NAMALWA (cell line): ENCODE data around the gene MYNN.

Source experiments
- DNase-seq: peaks from one replicate; pipeline ENCODE4 v3.0.0-alpha.2; 2015; ENCODE audit warnings: low spot score

The MYNN gene

DNA sequence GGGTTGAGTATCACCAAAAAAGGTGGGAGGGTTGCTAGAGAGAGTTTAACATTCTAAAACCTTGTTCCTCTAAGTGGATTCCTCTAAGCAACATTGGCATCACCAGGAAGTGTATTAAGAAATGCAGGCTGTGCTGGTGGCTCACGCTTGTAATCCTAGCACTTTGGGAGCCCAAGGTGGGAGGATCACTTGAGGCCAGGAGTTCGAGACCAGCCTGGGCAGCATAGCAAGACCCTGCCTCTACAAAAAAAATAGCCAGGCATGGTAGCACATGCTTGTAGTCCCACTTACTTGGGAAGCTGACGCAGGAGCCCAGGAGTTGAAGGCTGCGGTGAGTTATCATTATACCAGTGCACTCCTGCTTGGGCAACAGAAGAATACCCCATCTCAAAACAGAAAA, 4.6 kb downstream of the MYNN start:
- no peak for DNase-seq

DNA sequence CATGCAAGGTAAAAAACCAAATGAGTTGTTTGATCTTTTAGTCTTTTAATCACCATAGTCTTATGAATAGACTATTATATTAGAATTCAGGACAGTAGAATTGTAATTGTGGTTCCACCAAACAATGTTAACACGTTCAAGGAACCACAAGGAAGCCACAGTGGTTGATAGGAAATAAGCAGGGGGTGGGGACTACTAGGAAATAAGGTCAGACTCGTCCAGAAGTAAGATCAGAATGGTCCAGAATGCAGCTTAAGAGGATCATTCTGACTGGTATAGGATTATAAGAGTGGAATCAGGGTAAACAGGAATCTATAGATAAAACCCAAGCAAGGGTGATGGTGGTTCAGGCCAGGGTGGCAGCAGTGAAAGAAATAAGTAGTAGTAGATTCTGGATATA, 7.5 kb downstream of the MYNN start:
- DNase-seq, result no peak

DNA sequence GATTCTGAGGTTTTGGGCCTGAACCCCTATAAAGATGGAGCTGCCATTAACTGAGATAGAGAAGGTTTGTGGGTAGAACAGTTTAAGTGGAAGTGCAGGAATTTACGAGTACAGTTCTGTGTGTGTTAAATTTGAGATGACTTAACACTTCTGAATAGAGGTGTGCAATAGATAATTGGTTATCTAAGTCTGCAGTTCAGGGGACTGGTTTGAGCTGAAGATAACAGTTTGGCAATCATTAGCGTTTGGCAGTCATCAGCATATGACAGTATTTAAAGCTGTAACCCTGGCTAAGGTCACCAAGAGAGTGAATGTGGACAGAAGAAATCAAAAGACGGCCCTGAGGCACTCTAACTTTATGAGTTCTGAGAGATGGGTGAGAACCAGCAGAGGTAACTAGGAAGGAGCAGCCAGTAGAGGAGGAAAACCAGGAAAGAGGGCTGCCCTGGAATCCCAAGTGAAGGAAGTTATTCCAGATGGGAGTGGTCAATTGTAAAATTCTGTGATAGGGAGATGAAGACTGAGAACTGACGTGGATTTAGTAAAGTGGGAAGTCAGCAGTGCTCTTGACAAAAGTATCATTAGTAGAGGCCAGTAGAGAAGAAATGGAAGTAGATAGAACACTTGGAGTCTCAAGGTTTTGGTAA, 8.1 kb downstream of the MYNN start:
- DNase-seq, result no peak

DNA sequence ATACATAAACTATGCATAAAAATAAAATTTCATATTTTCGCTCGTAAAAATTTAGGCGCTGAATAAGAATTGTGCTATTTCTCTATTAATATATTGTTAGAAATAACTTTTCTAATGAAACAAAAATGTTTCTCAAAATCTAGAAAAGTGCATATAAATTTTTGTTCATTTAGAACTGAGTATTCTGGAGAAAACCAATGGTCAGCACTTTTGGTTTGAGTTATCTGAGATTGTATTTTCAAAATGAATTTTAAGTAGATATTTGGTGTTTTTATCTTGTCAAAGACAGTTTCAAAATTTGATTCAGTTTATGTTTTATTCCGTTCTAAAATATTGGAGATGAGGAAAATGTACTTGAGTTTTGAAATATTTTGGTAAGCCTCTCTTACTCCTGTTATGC, 13.9 kb downstream of the MYNN start:
- no peak for DNase-seq

DNA sequence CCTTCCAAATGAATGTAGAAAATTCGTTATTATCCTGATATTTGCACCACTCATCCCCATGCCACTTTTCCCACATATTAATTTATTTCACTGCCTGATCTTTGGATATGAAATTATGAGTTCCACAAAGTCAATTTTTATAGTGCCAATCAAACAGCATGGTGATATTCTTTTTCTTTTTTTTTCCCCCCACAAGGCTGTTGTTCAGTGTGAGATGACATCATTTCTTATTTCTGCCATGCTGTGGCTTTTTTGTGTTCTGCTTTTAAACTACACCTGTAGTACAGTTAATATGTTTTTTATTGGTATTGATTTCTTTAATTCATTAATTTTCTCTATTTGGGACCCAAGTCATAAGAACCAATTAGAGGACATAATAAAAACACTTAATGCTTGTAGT, 14.6 kb downstream of the MYNN start:
- no peak for DNase-seq

DNA sequence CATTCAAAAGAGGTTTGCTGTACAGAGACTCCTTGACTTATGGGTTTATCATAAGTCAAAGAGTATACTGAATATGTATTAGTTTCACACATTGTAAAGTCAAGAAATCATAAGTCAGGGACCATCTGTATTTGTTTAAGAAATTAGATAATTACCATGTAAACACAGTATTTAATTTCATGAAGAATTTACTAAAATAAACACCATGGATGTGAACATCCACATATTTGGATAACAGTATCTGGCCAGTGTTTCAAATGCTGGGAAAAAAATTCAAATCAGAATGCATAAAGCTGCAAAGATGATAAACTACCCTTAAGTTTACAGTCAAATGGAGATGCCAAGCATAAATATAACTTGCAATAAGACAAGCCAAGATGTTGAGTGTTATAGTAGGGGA, 17.0 kb downstream of the MYNN start:
- DNase-seq, result no peak

DNA sequence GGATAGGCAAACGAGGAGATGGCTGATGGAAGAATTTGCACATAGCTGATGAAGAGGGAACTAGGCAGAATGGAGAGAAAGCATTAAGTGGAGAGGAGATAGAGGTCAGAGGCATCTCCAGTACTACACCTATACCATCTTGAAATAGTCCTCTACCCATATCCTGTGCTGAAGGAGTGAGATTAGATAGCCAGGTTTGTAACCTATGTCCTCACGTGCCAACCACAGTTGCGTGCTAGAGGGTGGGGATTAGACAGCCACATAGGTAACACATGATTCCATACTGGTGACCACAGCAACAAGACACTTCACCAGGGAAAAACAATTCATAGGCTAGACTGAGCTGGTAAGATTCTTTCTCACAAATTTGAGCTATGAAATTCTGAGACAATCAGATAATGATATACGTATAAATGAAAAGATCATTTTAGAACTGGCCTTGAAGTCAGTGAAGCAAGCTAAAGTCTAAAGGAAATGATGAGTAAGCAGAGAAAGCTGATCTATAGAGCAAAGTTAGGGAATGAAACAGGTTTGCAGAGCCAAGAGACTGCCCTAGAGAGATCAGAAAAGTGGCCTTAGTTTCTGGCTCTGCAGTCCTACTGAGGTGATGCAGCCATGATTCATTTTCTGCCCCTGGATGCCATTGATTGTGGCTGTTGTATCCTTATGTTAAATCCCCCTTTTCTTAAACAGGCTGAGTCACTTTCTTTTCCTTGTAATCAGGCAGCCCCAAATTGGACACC, 17.7 kb downstream of the MYNN start:
- no peak for DNase-seq

DNA sequence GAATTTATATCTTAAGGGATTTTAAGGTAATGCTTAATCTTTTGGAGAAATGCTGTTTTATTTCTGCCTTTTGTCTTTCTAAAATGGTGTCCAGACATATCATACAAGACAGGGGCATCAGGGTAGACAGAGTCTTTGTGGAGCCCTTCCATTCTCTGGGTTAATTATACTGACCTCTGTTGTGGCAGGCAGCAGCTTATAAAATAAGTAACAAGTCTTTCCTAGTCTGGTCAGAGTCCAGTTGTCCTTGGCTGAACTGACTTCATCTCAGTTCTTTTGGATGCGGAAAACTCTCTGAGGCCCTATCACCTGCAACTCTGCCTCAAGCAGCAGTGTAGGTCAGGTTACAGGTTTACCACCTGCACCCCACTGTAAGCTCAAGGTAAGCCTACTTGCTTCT, 19.2 kb downstream of the MYNN start:
- no peak for DNase-seq

DNA sequence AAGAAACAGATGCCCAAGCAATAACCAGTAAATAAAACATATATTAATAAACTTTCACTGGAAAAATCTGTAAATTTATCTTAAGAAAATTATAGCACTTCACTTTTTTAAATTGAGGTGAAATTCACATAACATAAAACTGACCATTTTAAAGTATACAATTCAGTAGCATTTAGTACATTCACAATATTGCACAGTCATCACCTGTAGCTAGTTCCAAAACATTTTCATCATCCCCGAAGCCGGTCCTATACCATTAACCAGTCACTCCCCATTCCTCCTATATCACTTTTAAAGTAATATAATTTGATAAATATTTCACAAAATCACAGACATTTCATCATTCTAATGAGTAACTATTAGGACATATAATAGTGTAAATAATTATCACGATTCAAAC, 31.5 kb downstream of the MYNN start:
- no peak for DNase-seq

DNA sequence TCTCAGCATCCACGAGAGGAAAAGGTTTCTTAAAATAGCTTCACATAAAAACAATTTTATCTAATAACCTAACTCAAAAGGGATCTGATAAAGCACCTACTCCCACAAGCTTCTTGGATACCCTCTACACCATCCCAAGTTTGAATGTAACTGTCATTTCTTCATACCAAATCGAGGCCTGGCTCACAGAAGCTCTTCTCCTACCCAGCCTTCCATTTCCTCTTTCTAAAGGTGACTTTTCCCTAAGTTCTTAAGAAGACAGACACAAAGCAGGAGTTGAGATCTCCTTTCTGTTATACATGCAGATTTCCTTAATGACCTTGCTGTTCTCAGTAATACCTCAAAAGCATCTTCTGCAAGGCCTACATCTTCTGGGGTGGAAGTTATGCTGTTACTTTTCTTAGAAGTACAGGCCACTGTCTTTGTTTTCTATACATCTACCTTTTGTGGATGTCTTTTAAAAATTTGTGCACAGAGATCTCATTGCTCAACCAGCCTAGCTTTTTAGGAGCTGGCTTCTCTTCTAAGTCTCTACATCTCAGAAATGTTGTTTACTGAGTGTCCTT, 36.1 kb downstream of the MYNN start:
- DNase-seq, result no peak

DNA sequence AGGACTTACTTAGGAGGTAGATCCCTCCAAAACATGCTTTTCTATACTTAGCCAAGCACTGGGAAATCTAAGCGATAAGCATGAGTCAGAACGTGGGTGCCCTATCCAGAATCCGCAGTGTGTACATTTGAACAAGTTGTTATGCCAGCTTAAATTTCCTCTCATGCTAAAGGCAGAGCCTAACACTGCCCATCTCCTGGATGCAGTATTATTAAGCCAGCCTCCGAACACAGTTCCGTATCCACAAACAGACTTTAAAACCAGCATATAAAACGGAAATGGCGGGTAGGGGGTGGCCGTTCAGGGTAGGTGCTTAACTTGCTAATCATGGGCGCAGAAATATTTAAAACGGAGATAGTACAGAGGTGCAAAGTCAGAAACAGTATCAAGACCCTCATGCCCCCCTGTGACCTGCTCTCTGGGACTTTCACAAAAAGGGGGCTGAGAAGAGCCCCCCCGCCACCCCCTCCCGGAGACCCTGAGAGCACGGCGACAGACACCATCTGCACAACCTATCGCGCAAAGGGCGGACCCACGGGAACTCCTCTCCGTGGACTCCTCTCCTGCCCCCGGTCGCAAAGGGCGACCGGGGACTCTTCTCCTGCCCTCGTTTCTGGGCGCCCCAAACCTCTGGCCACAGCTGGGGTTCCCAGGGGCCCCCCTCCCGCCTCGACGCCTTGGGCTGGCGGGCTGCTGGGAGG, 38.6 kb downstream of the MYNN start:
- DNase-seq, result peak; percentile 72

DNA sequence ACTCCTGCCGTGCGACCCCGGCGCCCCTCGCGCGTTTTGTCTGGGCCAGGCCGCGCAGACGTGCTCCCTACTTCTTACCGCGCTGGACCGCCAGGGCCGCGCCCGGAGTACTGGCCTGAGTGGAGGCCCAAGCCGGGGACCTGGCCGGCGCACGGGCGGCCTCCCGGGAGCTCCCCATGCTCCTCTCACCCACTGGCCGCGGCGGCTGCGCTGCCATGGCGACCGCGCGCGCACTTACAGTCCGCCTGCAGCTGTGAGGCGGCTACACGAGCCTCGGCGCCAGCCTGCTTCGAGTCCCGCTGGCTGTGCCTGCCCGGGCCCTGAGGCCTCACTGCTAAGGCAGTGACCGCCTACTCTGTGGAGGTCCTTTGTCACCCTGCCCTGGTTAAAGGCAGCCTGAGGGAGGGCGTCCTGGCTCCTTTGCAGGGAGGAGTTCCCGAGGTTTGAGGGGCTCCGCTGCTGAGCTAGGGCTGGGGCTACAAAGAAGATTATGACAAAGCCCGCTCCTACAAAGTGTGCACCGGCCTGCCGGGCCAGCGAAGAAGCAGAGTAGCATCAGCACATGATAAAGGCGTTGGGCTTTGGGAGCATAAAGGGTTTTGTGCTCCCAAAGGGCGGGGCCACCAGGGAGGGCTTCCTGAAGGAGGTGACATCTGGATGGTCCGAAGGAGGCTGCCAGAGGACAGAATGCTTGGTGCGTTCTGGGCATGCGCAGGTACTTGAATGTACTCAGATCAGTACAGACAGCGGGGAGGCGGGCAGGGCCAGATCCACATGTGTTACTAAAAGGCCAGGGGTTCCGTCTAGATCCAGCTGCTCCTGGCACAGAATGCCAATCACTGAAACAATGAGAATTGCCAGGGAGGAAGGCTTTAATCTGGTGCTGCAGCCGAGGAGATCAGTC, 39.4 kb downstream of the MYNN start, which contains the start of the genes LRRC34 and LRRIQ4:
LRRC34 (minus strand) TSS at position 573 of the 904 bp plus-strand sequence; CDS start at position 217, 356 bp downstream.
LRRIQ4 (plus strand) TSS at position 539 of the 904 bp plus-strand sequence. CDS start 9,052 bp downstream, outside the sequence.
- DNase-seq, result peak; percentile 86

DNA sequence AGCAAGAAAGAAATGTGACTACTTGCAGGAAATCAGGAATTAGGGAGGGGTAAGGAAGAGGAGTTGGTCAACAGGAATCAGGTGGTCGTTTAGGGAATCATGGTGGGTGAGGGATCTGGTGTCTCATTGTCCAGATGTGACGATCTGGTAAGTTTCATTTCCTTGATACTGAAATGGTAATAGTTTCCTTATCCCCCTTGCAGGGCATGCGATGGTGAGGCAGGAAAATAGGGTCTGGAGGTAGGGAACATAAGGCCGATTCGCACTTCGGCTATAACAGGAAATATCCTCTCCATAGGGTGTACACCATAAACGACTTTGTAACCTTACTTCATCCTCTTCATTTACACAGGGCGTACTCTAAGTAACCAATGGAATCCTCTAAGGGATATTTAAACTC, 40.1 kb downstream of the MYNN start:
- peak; percentile 54 for DNase-seq

DNA sequence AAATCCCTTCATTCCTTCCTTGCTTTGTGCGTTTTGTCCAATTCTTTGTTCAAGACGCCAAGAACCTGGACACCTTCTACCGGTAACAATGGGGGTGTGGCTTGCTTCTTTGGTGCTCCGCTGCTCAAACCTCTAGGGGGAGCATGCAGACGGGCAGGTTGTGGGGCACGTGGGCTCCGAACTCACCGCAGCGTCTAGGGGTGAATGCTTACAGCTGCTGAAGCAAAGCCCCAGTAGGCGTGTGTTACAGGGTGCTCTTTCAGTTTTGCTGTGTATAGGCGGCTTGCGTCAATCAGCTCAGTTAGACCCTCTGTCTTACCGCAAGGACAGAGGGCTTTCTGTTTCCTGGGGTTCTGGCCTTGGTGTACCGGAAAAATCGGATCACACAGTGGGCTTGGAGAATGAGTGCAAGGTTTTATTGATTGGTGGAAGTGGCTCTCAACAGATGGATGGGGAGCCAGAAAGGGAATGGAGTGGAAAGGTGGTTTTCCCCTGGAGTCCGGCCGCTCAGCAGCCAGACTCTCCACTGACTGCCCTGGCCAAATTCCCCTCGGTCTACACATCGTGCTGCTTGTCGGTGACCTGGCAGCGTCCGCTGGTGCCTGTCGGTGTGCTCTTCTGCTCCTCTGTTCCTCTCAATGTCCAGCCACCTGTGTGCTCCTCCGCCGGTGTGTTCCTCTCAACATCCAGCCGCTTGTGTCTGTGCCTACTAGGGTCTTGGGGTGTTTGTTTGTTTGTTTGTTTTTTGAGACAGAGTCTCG, 40.7 kb downstream of the MYNN start:
- DNase-seq, result peak; percentile 98

DNA sequence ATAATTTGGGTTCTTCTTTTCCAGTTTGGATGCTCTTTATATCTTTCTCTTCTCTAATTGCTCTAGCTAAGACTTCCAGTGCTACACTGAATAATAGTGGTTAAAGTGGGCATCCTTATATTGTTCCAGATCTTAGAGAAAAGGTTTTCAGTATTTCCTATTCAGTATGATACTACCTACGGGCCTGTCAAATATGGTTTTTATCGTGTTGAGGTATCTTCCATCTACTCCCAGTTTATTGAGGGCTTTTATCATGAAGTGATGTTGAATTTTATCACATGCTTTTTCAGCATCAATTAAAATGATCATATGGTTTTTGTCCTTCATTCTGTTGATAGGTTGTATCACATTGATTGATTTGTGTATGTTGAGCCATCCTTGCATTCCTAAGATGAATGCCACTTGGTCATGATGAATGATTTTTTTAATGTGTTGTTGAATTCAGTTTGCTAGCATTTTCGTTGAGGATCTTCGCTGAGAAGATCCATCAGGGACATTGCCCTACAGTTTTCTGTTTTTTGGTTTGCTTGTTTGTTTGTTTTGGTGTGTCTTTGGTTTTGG, 42.5 kb downstream of the MYNN start:
- no peak for DNase-seq

DNA sequence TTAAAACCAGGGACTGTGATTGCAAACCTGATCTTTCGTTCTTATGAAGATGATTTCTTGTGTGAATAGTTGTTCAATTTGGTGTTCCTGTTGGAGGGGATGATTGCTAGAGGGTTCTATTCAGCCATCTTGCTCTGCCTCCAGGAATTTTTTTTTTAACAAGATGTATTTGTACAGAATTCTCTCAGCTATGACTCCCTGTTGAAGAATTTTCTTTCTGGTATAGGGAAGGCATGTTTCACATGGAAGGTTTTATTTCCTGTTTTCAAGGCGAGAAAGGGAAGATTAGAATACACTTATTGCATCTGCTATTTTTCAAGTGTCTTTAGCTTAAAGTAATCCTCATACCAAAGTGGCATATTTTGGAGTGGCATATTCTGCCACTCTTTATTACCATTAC, 45.1 kb downstream of the MYNN start:
- no peak for DNase-seq

DNA sequence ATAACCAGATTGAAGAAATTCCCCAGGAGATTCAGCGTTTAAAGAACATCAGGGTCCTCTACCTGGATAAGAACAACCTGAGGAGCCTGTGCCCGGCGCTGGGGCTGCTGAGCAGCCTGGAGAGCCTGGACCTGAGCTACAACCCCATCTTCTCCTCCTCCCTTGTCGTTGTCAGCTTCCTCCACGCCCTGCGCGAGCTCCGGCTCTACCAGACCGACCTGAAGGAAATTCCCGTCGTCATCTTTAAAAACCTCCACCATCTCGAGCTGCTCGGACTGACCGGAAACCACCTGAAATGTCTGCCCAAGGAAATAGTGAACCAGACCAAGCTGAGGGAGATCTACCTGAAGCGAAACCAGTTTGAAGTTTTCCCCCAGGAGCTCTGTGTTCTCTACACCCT, 48.9 kb downstream of the MYNN start:
- no peak for DNase-seq

DNA sequence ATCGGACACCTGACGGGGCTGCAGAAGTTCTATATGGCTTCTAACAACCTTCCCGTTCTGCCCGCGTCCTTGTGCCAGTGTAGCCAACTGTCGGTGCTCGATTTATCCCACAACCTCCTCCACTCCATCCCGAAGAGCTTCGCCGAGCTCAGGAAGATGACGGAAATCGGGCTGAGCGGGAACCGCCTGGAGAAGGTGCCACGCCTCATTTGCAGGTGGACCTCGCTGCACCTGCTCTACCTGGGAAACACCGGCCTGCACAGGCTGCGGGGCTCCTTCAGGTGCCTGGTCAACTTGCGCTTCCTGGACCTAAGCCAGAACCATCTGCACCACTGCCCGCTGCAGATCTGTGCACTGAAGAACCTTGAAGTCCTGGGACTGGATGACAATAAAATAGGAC, 49.3 kb downstream of the MYNN start:
- no peak for DNase-seq

DNA sequence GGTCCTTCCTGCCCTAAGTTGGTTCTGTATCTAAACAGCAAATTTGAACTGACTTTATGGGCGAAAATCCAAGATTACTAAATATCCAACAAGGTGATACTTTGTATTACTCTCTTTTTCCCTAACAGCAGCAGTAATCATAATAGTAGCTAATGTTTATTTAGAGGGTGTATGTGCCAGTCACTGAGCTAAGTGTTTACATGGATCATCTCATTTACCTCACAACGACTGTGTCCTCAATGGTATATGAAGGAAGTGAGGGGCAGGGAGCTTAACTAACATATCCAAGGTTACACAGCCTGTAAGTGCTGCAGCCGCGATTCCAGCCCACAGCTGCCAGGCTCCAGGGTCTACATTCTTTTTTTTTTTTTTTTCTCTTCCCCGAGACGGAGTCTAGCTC, 49.8 kb downstream of the MYNN start:
- DNase-seq, result no peak

DNA sequence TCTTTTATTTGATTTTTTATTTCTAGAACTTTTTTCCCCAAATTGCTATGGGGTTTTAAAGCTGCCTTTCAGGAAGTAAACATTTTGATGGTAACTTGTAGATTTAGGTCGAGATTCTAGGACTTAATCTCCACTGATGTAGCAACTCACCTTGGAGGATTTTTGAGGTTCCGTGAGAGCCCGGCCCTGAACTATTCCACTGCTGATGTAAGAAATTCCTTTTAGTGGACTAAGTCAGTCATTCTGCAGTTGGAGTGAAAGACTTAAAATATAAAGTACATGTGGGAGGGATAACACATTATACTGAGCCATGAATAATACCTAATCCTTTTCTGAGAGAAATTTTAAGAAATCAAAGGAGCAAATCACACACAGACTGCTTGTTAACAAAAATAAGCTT, 52.1 kb downstream of the MYNN start:
- DNase-seq, result no peak

DNA sequence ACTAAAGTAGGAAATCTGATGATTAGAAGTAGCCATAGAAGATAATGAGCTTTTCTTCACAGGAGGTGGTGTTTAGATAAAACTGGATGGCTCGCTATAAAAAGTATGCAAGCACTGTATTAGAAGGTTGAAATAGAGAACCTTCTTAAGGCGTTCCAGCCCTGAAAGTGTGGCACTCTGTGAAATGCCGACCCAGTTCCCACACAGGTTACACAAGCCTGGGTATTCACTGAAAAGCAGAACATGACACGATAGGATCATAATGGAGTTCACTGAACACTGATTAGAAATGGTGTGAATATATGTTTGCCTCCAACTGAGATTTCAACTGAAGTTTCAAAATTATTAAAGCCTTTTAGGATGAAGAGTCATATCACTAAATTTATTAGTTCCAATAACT, 54.5 kb downstream of the MYNN start:
- DNase-seq, result no peak
